ENCODE data around the gene INCENP. TPM values are rescaled to one million over a fixed set of nuclear protein-coding genes. Genes with fewer than 3 reads are reported as not detected.
"Not testable (repeated sequence)": the region's sequence is repeated elsewhere in the genome, so short reads cannot be mapped to it uniquely, and the experiment has no call there.

Gene INCENP
- total RNA-seq, 1 donor from 2014 or later, result 9.8 TPM

GRCh38 chr11:62193952-62194351 lies 70.1 kb downstream of the INCENP start:
- intact Hi-C loops (cut with micrococcal nuclease), result no loop called here
- no peaks in the 10 kb centered on the region for H3K4me1 ChIP-seq
- no peak for DNase-seq
- no peak overlapping the region for H3K27ac ChIP-seq (replicated peaks)
- no peaks in the 10 kb centered on the region for H3K9me3 ChIP-seq (replicated peaks)
- H3K36me3 ChIP-seq, result no peaks in the 10 kb centered on the region
- no peak overlapping the region for H3K4me3 ChIP-seq
- TF ChIP-seq CTCF (IDR thresholded peaks at IDR 0.05; ENCODE audit: borderline replicate concordance), result no peak
- H3K27me3 ChIP-seq (ENCODE audit: low read depth), result peaks cover 87% of the 10 kb centered on the region

GRCh38 chr11:62195010-62195409 lies 71.2 kb downstream of the INCENP start:
- H3K36me3 ChIP-seq; H3K4me1 ChIP-seq; H3K9me3 ChIP-seq (replicated peaks); intact Hi-C loops (cut with micrococcal nuclease); DNase-seq; H3K27ac ChIP-seq (replicated peaks); H3K4me3 ChIP-seq: not testable (repeated sequence)
- H3K27me3 ChIP-seq (ENCODE audit: low read depth), result peaks cover 85% of the 10 kb centered on the region

DNA sequence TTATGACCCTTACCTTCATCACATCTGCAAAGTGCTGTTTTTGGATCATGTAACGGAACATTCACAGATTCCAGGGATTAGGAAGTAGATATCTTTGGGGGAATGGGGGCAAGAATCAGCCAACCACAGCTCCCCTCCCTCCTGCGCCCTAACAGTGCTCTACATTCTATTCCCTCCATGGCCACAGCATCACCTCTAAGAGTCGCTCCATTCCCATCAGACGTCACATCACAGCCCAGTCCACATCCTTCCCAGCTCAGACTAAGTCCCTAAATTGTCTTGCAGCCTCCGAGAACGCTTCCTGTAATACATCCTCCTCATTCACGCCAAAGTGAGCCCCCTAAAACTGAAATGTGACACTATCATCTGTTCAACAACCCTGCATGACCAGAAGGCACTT lies 72.1 kb downstream of the INCENP start:
- no peak for TF ChIP-seq CTCF (IDR thresholded peaks at IDR 0.05; ENCODE audit: borderline replicate concordance)
- no peaks in the 10 kb centered on the region for H3K36me3 ChIP-seq
- peaks cover 83% of the 10 kb centered on the region for H3K27me3 ChIP-seq (ENCODE audit: low read depth)
- no peaks in the 10 kb centered on the region for H3K9me3 ChIP-seq (replicated peaks)
- H3K27ac ChIP-seq (replicated peaks), result no peak overlapping the region
- no peak for DNase-seq
- no peaks in the 10 kb centered on the region for H3K4me1 ChIP-seq
- intact Hi-C loops (cut with micrococcal nuclease), result no loop called here
- H3K4me3 ChIP-seq, result no peak overlapping the region

- DNase-seq; H3K36me3 ChIP-seq; H3K4me3 ChIP-seq; H3K9me3 ChIP-seq (replicated peaks); H3K27ac ChIP-seq (replicated peaks); intact Hi-C loops (cut with micrococcal nuclease); H3K4me1 ChIP-seq: not testable (repeated sequence)
- peaks cover 82% of the 10 kb centered on the region for H3K27me3 ChIP-seq (ENCODE audit: low read depth)
Measured at GRCh38 chr11:62197400-62197799, 73.6 kb downstream of the INCENP start.

- no peak for TF ChIP-seq CTCF (IDR thresholded peaks at IDR 0.05; ENCODE audit: borderline replicate concordance)
- DNase-seq, result no peak
- H3K9me3 ChIP-seq (replicated peaks), result no peaks in the 10 kb centered on the region
- no peaks in the 10 kb centered on the region for H3K36me3 ChIP-seq
- no peak overlapping the region for H3K4me3 ChIP-seq
- no peaks in the 10 kb centered on the region for H3K4me1 ChIP-seq
- H3K27ac ChIP-seq (replicated peaks), result no peak overlapping the region
- intact Hi-C loops (cut with micrococcal nuclease), result no loop called here
- peaks cover 53% of the 10 kb centered on the region for H3K27me3 ChIP-seq (ENCODE audit: low read depth)
Measured at GRCh38 chr11:62201376-62201775, 77.6 kb downstream of the INCENP start.

Other genes starting within 250 kb of the INCENP start
- gene FADS3, start 232.5 kb upstream of the INCENP start, total RNA-seq, result 65.5 TPM
- gene RAB3IL1, start 206.4 kb upstream of the INCENP start, total RNA-seq, result 9.5 TPM
- gene BEST1, start 173.7 kb upstream of the INCENP start, total RNA-seq, result 0.58 TPM
- gene FTH1, start 156.4 kb upstream of the INCENP start, total RNA-seq, result 2,346 TPM
- gene SCGB1D1, start 66.2 kb downstream of the INCENP start, total RNA-seq, result not detected
- gene SCGB2A1, start 84.7 kb downstream of the INCENP start, total RNA-seq, result not detected
- 1.6 TPM for gene SCGB1D2, start 118.2 kb downstream of the INCENP start, total RNA-seq
- not detected for gene SCGB2A2, start 146.1 kb downstream of the INCENP start, total RNA-seq
- not detected for gene SCGB1D4, start 175.1 kb downstream of the INCENP start, total RNA-seq
- gene ASRGL1, start 213.4 kb downstream of the INCENP start, total RNA-seq, result 4.6 TPM

All from left ventricle myocardium inferior (tissue), 1 donor.